Measurements from ENCODE around the gene CSKMT.
A peak's percentile ranks its signal among the peaks of the same experiment; 100 is the strongest.
"Not testable (repeated sequence)": the region's sequence is repeated elsewhere in the genome, so short reads cannot be mapped to it uniquely, and the experiment has no call there.

CSKMT gene

GRCh38 chr11:62687508-62688396 is 22.6 kb downstream of the CSKMT start:
- Histone ChIP-seq H3K4me3 (no peak overlapping the region), H3K9me3 (no peaks in the 10 kb centered on the region), H3K4me1 (no peaks in the 10 kb centered on the region), H3K27me3 (ENCODE audit: low read depth) (no peaks in the 10 kb centered on the region), H3K36me3 (replicated peaks) (peaks cover 26% of the 10 kb centered on the region)
- in situ Hi-C loops (cut with MboI; ENCODE audit: low sequenced_read_pairs) = no loop called here
- DNase-seq (ENCODE audit: low spot score in 2 of 2) = no peak

- Histone ChIP-seq H3K36me3 (replicated peaks) (peaks cover 33% of the 10 kb centered on the region), H3K27me3 (ENCODE audit: low read depth) (no peaks in the 10 kb centered on the region), H3K4me1 (no peaks in the 10 kb centered on the region), H3K9me3 (no peaks in the 10 kb centered on the region), H3K4me3 (no peak overlapping the region)
- in situ Hi-C loops (cut with MboI; ENCODE audit: low sequenced_read_pairs) = no loop called here
- no peak for DNase-seq (ENCODE audit: low spot score in 2 of 2)
Measured at GRCh38 chr11:62688491-62688890, 23.4 kb downstream of the CSKMT start.

GRCh38 chr11:62689421-62690183 is 24.5 kb downstream of the CSKMT start, which contains the start of gene LRRN4CL:
Gene LRRN4CL, minus strand, starts transcription at chr11:62689530. Its CDS starts 1,022 bp downstream, at chr11:62688508.
- no peaks in the 10 kb centered on the region for H3K4me1 ChIP-seq
- peaks cover 43% of the 10 kb centered on the region for H3K36me3 ChIP-seq (replicated peaks)
- no peak for DNase-seq (ENCODE audit: low spot score in 2 of 2)
- in situ Hi-C loops (cut with MboI; ENCODE audit: low sequenced_read_pairs) = loop anchor here (10.0 kb wide), 1 partner anchor 295 kb away; no protein-coding TSS in a partner anchor
- H3K27me3 ChIP-seq (ENCODE audit: low read depth) = no peaks in the 10 kb centered on the region
- no peak within 1 kb of the TSS for H3K4me3 ChIP-seq
- no peaks in the 10 kb centered on the region for H3K9me3 ChIP-seq

GRCh38 chr11:62693624-62694023 is 28.5 kb downstream of the CSKMT start:
- in situ Hi-C loops (cut with MboI; ENCODE audit: low sequenced_read_pairs) = loop anchor here (10.0 kb wide), 1 partner anchor 299 kb away; no protein-coding TSS in a partner anchor
- H3K4me3 ChIP-seq; H3K4me1 ChIP-seq; H3K27me3 ChIP-seq (ENCODE audit: low read depth); DNase-seq (ENCODE audit: low spot score in 2 of 2); H3K9me3 ChIP-seq: not testable (repeated sequence)
- H3K36me3 ChIP-seq (replicated peaks) = peaks cover 43% of the 10 kb centered on the region

- Histone ChIP-seq H3K27me3 (ENCODE audit: low read depth) (no peaks in the 10 kb centered on the region), H3K4me3 (no peak overlapping the region), H3K9me3 (no peaks in the 10 kb centered on the region), H3K4me1 (no peaks in the 10 kb centered on the region), H3K36me3 (replicated peaks) (peaks cover 42% of the 10 kb centered on the region)
- in situ Hi-C loops (cut with MboI; ENCODE audit: low sequenced_read_pairs) = loop anchor here (10.0 kb wide), 1 partner anchor 300 kb away; no protein-coding TSS in a partner anchor
- peak; percentile 56 to 84 for DNase-seq (ENCODE audit: low spot score in 2 of 2)
Measured at GRCh38 chr11:62694455-62695167, 29.5 kb downstream of the CSKMT start.

GRCh38 chr11:62702246-62702645 is 37.1 kb downstream of the CSKMT start:
- in situ Hi-C loops (cut with MboI; ENCODE audit: low sequenced_read_pairs) = no loop called here
- Histone ChIP-seq H3K4me3 (no peak overlapping the region), H3K4me1 (peaks cover 11% of the 10 kb centered on the region), H3K27me3 (ENCODE audit: low read depth) (no peaks in the 10 kb centered on the region), H3K9me3 (no peaks in the 10 kb centered on the region), H3K36me3 (replicated peaks) (peaks cover 47% of the 10 kb centered on the region)
- no peak for DNase-seq (ENCODE audit: low spot score in 2 of 2)

- H3K36me3 ChIP-seq (replicated peaks) = peaks cover 64% of the 10 kb centered on the region
- H3K9me3 ChIP-seq; H3K4me3 ChIP-seq; H3K27me3 ChIP-seq (ENCODE audit: low read depth); DNase-seq (ENCODE audit: low spot score in 2 of 2); in situ Hi-C loops (cut with MboI; ENCODE audit: low sequenced_read_pairs): not testable (repeated sequence)
- peaks cover 11% of the 10 kb centered on the region for H3K4me1 ChIP-seq
Measured at GRCh38 chr11:62703921-62704320, 38.8 kb downstream of the CSKMT start.

GRCh38 chr11:62705413-62705812 is 40.3 kb downstream of the CSKMT start:
- in situ Hi-C loops (cut with MboI; ENCODE audit: low sequenced_read_pairs) = no loop called here
- DNase-seq (ENCODE audit: low spot score in 2 of 2) = no peak

GRCh38 chr11:62705880-62706849 is 41.1 kb downstream of the CSKMT start:
- DNase-seq (ENCODE audit: low spot score in 2 of 2) = peak; percentile 84 to 94
- H3K4me3 ChIP-seq = peak overlapping the region; percentile 68
- in situ Hi-C loops (cut with MboI; ENCODE audit: low sequenced_read_pairs) = no loop called here
- peaks cover 73% of the 10 kb centered on the region for H3K36me3 ChIP-seq (replicated peaks)
- no peaks in the 10 kb centered on the region for H3K9me3 ChIP-seq
- no peaks in the 10 kb centered on the region for H3K27me3 ChIP-seq (ENCODE audit: low read depth)
- H3K4me1 ChIP-seq = peaks cover 11% of the 10 kb centered on the region

More at GRCh38 chr11:62705413-62705812, 40.3 kb downstream of the CSKMT start:
- no peaks in the 10 kb centered on the region for H3K27me3 ChIP-seq (ENCODE audit: low read depth)
- H3K36me3 ChIP-seq (replicated peaks) = peaks cover 73% of the 10 kb centered on the region
- H3K4me1 ChIP-seq = peaks cover 11% of the 10 kb centered on the region
- no peaks in the 10 kb centered on the region for H3K9me3 ChIP-seq
- H3K4me3 ChIP-seq = peak overlapping the region; percentile 68

- in situ Hi-C loops (cut with MboI; ENCODE audit: low sequenced_read_pairs) = no loop called here
- H3K4me3 ChIP-seq = no peak overlapping the region
- no peak for DNase-seq (ENCODE audit: low spot score in 2 of 2)
Measured at GRCh38 chr11:62706850-62707247, 41.7 kb downstream of the CSKMT start.

GRCh38 chr11:62707277-62707861 is 42.3 kb downstream of the CSKMT start, which contains the start of the genes BSCL2 and GNG3:
Gene BSCL2, minus strand, starts transcription at chr11:62707424. Its CDS starts 229 bp downstream, at chr11:62707195.
Gene GNG3, plus strand, starts transcription at chr11:62707676. Its CDS starts 620 bp downstream, at chr11:62708296.
- DNase-seq (ENCODE audit: low spot score in 2 of 2) = peak in 1 of 2 experiments; percentile 51
- in situ Hi-C loops (cut with MboI; ENCODE audit: low sequenced_read_pairs) = no loop called here
- Histone ChIP-seq H3K4me3 (peak within 1 kb of the TSS; percentile 68), H3K9me3 (no peaks in the 10 kb centered on the region), H3K4me1 (peaks cover 11% of the 10 kb centered on the region), H3K27me3 (ENCODE audit: low read depth) (no peaks in the 10 kb centered on the region), H3K36me3 (replicated peaks) (peaks cover 73% of the 10 kb centered on the region)

More at GRCh38 chr11:62706850-62707247, 41.7 kb downstream of the CSKMT start:
- H3K27me3 ChIP-seq (ENCODE audit: low read depth) = no peaks in the 10 kb centered on the region
- H3K4me1 ChIP-seq = peaks cover 11% of the 10 kb centered on the region
- peaks cover 73% of the 10 kb centered on the region for H3K36me3 ChIP-seq (replicated peaks)
- no peaks in the 10 kb centered on the region for H3K9me3 ChIP-seq

GRCh38 chr11:62708392-62708791 is 43.3 kb downstream of the CSKMT start:
- DNase-seq (ENCODE audit: low spot score in 2 of 2) = no peak
- Histone ChIP-seq H3K36me3 (replicated peaks) (peaks cover 81% of the 10 kb centered on the region), H3K4me3 (no peak overlapping the region), H3K9me3 (no peaks in the 10 kb centered on the region), H3K4me1 (peaks cover 11% of the 10 kb centered on the region), H3K27me3 (ENCODE audit: low read depth) (no peaks in the 10 kb centered on the region)
- in situ Hi-C loops (cut with MboI; ENCODE audit: low sequenced_read_pairs) = no loop called here
